PFSK-1 (cell line): ENCODE measurements around the gene GPR34.

ENCODE experiments used
- FOXP2 ChIP-seq: optimal IDR thresholded peaks from 2 replicates; pipeline ENCODE3; 2011; ENCODE audit warnings: borderline replicate concordance, control low read depth, inconsistent platforms; ENCODE audit not compliant: insufficient read depth; ENCODE audit errors: extremely low read length, extremely low read depth
- POLR2AphosphoS5 ChIP-seq: IDR thresholded peaks from 2 replicates; pipeline ENCODE4 v1.6.1; 2012; ENCODE audit warnings: low read depth, mild to moderate bottlenecking, control low read depth, low read length, moderate library complexity
- SIN3A ChIP-seq: IDR thresholded peaks from 2 replicates; pipeline ENCODE4 v1.6.1; 2012; ENCODE audit warnings: mild to moderate bottlenecking, low read length, moderate library complexity, borderline replicate concordance; ENCODE audit not compliant: insufficient read depth
- TAF1 ChIP-seq: IDR thresholded peaks from 2 replicates; pipeline ENCODE4 v1.6.1; 2012; ENCODE audit warnings: low read length, control low read depth, borderline replicate concordance; ENCODE audit not compliant: insufficient read depth
- TF ChIP-seq, protein P1 (sequence below), 2 experiments: IDR thresholded peaks; 2 replicates each; pipeline versions ENCODE4 v1.6.1 to v1.8.0; 2011 to 2012; ENCODE audit warnings: low read depth in 2 of 2, low read length in 2 of 2, control low read depth in 1 of 2, inconsistent platforms in 1 of 2, mild to moderate bottlenecking in 1 of 2, moderate library complexity in 1 of 2; ENCODE audit not compliant: insufficient read depth in 1 of 2

GPR34 gene

DNA sequence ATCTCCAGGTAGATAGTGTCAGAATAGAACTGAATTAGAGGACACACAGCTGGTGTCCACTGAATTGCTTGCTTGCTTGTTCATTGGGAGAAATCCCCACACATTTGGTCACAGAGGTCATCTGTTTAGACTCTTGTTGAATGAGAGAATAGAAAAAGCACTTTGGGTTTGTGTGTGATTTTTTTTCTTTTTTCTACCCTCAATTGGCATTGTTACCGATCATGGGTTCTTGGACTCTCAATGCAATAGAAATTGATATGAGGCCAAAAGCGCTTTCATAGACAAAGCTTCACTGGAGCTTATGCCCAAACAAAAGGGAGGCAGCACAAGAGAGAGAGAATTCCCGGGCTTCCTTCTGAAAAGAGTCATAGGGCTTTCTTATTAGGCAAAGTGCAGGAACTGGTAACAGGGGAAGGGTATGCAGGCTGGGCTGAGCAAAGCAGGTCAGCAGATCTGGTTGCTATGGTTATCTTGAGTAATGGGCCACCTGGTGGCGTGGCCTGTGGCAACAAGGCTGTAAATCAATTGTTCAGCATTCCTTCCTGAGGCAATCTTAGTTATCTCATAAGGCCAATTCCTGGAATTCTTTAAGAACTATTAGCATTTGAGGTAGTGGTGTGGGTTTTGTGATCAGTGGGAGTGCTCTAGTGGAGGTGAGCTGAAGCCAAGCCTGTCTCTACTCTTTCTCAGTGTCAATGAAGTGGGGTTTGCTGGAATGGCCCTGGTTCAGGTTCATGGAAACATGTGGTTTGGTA lies 29.9 kb downstream of the GPR34 start:
- TF ChIP-seq POLR2AphosphoS5 (no peak), FOXP2 (no peak), TAF1 (no peak), SIN3A (no peak)
- TF ChIP-seq, protein P1, sequence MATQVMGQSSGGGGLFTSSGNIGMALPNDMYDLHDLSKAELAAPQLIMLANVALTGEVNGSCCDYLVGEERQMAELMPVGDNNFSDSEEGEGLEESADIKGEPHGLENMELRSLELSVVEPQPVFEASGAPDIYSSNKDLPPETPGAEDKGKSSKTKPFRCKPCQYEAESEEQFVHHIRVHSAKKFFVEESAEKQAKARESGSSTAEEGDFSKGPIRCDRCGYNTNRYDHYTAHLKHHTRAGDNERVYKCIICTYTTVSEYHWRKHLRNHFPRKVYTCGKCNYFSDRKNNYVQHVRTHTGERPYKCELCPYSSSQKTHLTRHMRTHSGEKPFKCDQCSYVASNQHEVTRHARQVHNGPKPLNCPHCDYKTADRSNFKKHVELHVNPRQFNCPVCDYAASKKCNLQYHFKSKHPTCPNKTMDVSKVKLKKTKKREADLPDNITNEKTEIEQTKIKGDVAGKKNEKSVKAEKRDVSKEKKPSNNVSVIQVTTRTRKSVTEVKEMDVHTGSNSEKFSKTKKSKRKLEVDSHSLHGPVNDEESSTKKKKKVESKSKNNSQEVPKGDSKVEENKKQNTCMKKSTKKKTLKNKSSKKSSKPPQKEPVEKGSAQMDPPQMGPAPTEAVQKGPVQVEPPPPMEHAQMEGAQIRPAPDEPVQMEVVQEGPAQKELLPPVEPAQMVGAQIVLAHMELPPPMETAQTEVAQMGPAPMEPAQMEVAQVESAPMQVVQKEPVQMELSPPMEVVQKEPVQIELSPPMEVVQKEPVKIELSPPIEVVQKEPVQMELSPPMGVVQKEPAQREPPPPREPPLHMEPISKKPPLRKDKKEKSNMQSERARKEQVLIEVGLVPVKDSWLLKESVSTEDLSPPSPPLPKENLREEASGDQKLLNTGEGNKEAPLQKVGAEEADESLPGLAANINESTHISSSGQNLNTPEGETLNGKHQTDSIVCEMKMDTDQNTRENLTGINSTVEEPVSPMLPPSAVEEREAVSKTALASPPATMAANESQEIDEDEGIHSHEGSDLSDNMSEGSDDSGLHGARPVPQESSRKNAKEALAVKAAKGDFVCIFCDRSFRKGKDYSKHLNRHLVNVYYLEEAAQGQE (IDR thresholded peaks at IDR 0.05; ENCODE audit: insufficient read depth in 1 of 2, low read depth in 2 of 2, low read length in 2 of 2) = no peak

DNA sequence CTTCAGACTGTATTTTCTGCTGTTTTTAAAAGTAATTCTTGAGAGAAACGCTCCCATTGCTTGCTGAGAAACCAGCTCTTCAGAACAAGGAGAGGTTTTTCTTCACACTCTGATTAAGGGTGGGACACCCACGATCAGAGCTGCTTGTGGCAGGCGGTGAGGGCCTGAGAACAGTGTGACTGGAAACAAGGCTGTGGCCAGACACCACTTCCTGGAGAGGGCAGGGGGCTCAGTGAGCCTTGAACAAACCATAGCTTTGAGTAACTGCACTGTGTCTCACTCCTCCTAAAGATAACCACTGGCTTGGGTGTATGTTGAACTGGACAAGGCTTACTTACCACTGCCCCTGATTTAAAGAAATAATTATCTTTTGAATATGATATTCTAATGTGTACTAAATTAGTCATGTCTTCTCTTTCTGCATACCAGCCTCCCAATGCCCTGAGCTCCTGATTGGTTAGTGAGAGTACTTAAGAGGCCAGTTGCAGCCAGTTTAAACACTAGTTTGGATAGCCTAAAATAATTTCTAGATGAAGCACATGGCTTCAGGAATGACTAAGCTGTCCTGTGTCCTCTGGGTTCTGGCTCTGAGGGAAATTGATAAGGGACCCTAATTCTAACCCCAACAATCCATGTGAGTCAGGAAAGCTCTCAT lies 31.5 kb downstream of the GPR34 start:
- TF ChIP-seq FOXP2 (no peak), TAF1 (no peak), SIN3A (no peak), POLR2AphosphoS5 (no peak)
- TF ChIP-seq, protein P1 (IDR thresholded peaks at IDR 0.05; ENCODE audit: insufficient read depth in 1 of 2, low read depth in 2 of 2, low read length in 2 of 2) = no peak

DNA sequence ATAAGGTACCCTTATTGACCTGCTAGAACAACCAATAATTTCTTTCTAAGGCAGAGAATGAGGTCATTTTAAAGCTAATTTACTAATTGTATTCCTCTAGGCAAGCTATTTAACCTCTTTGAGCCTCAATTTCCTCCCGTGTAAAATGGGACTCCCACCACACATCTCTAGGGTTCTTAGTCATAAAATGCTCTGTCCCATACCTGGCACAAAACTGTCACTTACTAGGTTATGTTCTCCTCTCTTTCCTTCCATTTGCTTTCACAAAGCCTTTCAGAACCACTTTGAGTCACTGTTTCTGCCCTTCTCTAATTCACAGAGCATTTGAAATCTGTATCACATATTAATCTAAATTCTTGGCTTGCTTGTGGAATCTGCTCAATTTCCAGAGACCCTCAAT lies 32.8 kb downstream of the GPR34 start:
- TF ChIP-seq, protein P1 (IDR thresholded peaks at IDR 0.05; ENCODE audit: insufficient read depth in 1 of 2, low read depth in 2 of 2, low read length in 2 of 2) = no peak

DNA sequence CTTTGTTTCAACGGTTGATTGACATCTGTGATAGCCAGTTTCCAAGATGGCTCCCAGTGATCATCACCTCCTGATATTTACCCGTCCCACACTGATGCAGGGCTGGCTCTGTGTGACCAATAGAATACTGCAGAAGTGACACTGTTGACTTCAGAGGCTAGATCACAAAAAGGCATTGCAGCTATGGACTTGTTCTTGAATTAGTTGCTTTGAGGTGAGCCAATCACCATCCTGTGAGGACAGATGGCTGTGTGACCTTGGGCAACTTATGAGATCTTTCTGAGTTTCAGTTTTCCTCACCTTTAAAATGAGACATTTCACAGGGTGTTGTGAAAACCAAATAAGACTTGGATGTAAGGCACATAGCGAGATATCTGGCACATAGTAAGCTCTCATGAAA lies 33.4 kb downstream of the GPR34 start:
- TF ChIP-seq SIN3A = no peak

DNA sequence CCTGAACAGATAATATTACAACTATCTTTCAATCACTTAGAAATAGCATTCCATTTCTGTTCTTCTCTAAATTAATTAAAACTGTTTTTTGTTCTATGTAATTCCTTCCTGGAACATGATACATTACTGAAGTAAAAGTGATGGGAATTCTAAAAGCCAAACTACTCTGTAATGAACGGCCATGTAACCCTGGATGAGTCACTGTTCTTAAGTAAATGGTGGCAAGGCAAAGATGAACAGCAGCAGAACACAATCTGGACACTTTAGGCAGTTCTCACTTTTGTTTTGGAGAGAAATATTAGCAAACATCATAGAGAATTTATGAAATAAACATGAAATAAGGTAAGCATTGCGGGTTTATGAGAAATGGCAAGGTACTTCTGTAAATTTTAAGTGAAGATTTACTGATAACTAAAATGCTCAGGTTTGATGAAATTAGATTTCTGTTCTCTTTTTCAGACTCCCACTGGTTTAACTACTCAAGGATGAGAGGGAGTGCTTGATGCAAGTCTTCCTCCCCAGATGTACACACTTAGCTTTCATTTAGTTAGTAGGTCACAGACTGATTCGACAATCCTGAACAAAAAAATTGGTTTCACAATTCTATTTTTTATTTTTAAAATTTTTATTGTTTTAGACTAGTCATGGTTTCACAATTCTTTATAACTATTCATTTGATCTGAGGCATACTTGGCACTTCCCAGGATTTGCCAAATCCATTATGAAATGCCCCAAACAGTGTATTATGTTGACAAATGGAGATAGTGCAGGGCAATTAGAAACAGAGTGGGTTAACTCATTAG lies 34.2 kb downstream of the GPR34 start:
- TF ChIP-seq, protein P1 (IDR thresholded peaks at IDR 0.05; ENCODE audit: insufficient read depth in 1 of 2, low read depth in 2 of 2, low read length in 2 of 2) = no peak
- TF ChIP-seq POLR2AphosphoS5 (no peak), TAF1 (no peak), SIN3A (no peak), FOXP2 (no peak)
